Hematopoietic multipotent progenitor cell (in vitro differentiated cells): ENCODE results near the gene SPAG17. TPM values are rescaled to one million over a fixed set of nuclear protein-coding genes. Genes with fewer than 3 reads are reported as not detected.

Experiments used
- DNase-seq, 3 donors: peaks; one replicate each; pipeline ENCODE4 v3.0.0-alpha.2; 2011 to 2015; ENCODE audit warnings: low read depth in 2 of 3, low spot score in 2 of 3
- total RNA-seq: library from RNA; depleted of rRNA; stranded (reverse); fragments of >200 nt; gene quantifications from one replicate; pipeline ENCODE4 v1.2.3, GENCODE V29; 2012

SPAG17 gene
- total RNA-seq, 1 donor, result 0.81 TPM

DNA sequence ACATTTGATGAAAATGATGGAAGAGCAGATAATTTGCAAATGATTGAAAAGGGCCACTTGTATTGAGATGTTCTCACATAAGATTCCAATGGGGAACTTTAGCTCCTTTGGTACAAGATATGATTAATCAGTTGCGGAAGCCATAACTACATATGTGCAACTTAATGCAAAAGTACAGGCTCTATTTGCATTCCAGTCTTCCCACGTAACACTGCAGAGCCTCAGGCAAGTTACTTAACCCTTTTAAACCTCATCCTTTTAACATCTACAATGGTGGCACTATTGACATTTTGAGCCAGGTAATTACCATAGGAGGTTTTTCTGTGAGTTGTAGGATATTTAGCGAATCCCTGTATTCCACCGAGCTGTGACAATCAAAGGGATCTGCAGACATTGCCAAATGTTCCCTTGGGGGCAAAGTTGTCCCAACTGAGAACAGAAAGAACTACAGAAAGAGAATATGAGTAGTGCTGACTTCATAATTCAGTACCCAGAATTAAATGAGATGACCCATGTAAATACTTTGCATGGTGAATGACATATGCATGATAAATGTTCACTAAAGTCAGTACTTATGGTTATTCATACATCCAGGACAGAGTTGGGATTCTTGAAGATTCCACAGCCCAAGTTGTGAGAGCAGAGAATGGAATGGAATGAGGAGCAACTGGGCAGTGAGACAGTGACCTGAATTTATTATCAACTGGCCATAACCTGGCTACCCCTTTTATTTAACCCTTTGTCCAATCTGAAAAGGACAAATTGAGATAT is 62.6 kb downstream of the SPAG17 start:
- no peak for DNase-seq

- no peak for DNase-seq
These were observed 66.1 kb downstream of the SPAG17 start for GRCh38 chr1:118118873-118119463.

- no peak for DNase-seq
These were observed 66.6 kb downstream of the SPAG17 start for GRCh38 chr1:118118469-118118868.

DNA sequence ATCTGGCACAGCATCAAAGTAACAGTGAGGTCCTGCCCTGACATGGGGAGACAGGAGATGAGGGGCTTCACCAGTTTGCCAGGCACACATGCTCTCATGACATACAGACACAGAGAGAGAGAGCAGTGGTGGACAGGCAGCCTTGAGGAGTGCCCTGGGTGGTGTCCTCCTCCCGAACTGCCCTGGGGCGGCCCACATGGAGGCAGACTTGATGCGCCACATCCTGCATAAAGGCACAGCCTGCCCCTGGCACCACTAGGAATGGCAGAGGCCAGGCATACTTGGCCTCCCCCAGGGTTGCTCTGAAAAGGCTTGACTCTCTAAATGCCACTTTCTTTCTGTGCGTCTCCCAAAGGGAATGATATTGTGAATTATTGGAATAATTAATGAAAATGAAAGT is 67.5 kb downstream of the SPAG17 start:
- DNase-seq, result no peak

- no peak for DNase-seq
These were observed 68.1 kb downstream of the SPAG17 start for GRCh38 chr1:118116909-118117308.

DNA sequence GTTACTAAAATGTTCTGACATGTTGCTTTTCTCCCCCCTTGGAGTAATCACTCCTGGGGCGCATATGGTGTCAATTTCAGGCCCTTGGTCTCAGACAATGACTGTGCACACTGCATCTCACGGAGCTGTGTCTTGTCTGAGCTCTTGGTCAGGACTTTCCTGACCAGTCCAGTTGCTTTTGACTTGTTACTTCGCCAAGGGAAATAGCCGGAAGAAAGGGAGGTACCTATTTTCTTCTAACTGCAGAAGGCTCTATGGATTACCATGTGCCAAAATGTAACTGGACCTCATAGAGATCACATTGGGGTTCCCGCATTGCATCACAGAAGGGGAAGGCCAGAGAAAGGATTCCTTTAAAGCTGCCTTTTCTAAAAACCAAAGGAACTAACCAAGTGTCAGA is 68.6 kb downstream of the SPAG17 start:
- no peak for DNase-seq

DNA sequence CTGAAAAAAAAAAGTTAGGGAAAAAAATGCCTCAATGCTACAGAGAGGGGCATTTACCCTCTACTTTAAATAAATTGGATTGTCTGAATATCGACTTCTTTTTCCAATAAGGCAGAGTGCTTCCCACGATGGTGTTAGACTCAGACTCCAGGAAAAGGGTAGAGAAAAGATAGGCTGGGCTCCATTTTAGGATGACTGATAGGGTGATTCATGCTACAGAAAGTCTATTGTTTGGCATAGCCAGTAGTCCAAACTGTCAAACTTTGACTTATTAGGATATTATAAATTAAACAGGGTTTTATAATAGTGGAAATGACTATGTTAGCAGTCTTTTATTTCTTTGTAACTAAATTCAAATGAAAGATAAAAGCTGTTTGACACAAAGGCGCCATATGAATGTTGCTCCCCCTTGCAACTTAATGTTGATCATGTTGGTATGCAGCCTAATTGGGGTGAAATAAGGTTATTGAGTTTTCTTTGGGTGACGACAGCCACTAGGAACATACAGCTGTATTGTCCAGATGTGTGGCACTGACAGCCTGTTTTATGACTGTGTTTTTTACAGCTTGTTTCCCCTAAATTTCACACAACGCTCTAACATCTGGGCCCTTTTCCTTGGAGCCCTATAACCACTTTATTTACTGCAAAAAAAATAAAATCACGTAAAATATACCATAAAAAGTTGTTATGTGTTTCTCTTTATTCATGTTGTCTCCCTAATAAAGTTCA is 69.3 kb downstream of the SPAG17 start:
- no peak for DNase-seq

DNA sequence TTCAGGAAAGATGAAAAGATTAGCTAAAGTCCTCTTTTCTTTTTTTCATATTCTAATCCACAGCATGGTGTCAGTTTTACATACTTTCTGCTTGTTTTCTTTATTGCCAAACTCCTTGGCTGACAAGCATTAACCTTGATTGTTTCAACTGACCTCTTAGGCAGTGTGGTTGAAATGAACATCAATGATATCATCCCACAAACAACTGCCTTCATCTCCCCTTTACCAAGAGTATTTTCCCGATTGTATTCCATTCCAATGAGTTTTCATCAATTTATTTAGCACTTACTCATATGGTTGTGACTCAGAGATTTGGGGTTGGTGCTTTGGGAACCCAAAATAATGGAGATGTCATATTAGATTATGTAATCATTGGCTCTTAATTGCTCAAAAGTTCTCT is 71.8 kb downstream of the SPAG17 start:
- DNase-seq, result no peak

DNA sequence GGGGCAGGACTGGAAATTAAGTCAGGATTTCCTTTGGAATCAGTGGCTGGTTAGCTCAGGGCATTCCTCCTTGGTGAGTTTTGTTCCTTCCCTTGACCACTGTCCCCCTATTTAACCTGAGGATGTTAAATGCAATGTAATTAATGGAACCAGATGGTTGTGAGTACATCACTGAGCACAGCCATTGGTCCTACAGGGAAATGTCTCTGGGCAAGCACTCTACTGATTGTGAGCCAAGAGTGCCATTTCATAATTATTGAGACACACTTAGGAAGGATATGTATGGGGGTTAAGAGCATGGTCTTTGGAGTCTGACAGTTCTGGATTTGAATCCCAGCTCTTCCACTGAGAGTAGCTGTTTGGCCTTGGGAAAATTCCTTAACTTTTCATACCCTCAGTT is 74.4 kb downstream of the SPAG17 start:
- DNase-seq, result no peak

DNA sequence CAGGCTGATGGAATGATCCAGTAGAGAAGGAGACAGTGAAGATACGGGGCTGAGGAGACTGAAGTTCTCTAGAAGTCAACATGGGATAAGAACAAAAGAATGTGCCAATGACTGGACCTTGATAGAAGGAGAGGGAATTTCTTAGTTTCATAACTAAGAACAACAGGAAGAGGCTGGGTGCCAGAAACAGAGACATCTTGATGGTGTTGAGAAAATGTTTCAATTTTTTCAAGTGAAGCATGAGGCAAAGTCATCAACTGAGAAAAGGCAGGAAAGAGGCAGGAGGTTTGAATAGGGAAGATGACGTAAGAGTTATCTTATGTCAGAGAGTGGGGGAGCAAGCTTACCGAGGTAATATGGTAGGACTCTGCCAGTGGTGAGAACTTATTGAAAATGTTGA is 80.1 kb downstream of the SPAG17 start:
- DNase-seq, result no peak

DNA sequence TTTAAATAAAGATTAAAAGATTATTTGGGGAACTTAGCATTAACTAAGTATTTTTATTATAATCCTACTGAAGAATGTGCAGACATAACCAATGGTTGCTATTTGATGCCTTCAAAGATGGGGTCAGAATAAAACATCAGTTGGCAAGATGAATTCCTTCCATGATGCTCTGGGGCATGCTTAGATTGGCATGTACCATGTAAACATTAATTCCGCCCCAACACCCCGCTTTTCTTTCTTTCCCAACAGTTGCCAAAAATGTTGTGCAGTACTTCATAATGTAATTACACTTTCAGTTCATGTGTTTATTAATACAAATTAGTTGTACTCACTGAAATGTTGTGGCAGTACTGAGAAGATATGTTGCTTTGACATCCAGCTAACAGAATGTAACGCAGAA is 82.6 kb downstream of the SPAG17 start:
- no peak for DNase-seq

DNA sequence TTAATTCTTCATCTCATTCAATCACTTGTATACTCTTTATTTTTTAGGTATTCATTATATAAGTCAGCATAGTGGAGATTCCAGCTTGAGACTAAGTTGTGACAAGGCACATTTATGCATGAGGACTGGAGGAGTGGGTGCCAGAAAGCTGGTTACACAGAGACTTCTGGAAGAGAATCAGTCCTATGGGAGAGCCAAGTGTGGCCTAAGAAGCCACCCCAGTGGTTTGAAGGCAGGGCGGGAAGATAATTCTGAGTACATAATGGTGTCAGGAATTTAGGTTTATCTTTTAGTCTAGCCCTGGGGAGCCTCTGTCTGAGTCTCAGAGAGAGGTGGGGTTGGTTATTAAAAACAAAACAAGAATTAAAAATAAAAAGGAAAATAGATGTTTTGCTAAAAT is 83.0 kb downstream of the SPAG17 start:
- DNase-seq, result no peak

DNA sequence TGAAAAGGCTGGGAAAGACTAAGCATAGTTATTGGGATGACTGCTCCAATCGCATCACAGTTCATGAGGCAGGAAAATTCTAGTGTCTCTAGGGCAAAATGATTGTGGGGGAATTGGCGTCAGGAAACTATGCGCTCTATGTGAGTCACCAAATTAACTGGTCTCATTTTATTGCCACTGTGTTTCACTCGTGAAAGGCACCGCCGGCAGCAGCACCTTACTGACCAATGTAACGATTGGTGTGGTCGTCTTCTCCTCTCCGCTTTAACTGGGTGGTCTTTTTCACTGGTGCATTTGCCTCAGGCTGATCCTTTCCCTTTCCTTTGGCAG is 83.5 kb downstream of the SPAG17 start:
- no peak for DNase-seq

- DNase-seq, result no peak
These were observed 84.1 kb downstream of the SPAG17 start for GRCh38 chr1:118100686-118101514.

GRCh38 chr1:118099686-118100085 is 85.3 kb downstream of the SPAG17 start:
- no peak for DNase-seq

GRCh38 chr1:118097622-118098348 is 87.2 kb downstream of the SPAG17 start:
- DNase-seq, result no peak

DNA sequence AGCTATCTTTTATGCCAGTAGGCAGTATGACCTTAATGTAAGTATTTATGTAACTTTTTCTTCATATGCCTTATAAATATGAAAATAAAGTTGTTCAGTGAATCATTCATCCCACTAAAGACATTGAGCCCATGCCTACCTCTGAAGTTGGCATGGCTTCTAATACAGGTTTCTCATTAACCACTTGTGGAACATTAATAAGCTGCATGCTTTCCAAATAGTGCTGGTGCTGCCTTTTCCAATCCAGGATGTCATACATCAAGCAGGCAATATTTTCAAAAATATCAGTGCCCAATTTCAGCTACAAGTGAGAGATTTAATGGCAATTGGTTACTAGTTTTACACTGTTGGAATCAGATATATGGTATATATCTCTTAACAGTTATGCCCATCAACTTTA is 92.0 kb downstream of the SPAG17 start:
- no peak for DNase-seq

- DNase-seq, result no peak
These were observed 94.9 kb downstream of the SPAG17 start for GRCh38 chr1:118090130-118090529.

- no peak for DNase-seq
These were observed 99.7 kb downstream of the SPAG17 start for GRCh38 chr1:118085365-118085764.

- DNase-seq, result no peak
These were observed 100.6 kb downstream of the SPAG17 start for GRCh38 chr1:118084400-118084799.

GRCh38 chr1:118082984-118083383 is 102.0 kb downstream of the SPAG17 start:
- DNase-seq, result no peak
